ENCODE measurements around the gene MUC5B.

The MUC5B gene

GRCh38 chr11:1200611-1201191, 22.2 kb upstream of the MUC5B start:
- Histone ChIP-seq H3K4me1 (ENCODE audit: control insufficient read depth in 1 of 2, insufficient read depth in 2 of 2, low read length in 2 of 2) (peaks cover 0 to 3% of the 10 kb centered on the region in 2 donors), H3K9me3 (ENCODE audit: control insufficient read depth in 1 of 2, low read length in 2 of 2) (no peaks in the 10 kb centered on the region), H3K36me3 (ENCODE audit: control insufficient read depth in 1 of 2, insufficient read depth in 2 of 2, low read length in 2 of 2) (no peaks in the 10 kb centered on the region), H3K27ac (ENCODE audit: low read length) (no peak overlapping the region), H3K27me3 (ENCODE audit: low read depth, low read length) (no peaks in the 10 kb centered on the region), H3K4me3 (ENCODE audit: low read depth in 1 of 2, low read length in 2 of 2) (no peak overlapping the region)

- no peaks in the 10 kb centered on the region for H3K27me3 ChIP-seq (ENCODE audit: low read depth, low read length)
- H3K36me3 ChIP-seq (ENCODE audit: control insufficient read depth in 1 of 2, insufficient read depth in 2 of 2, low read length in 2 of 2): no peaks in the 10 kb centered on the region
Observed at GRCh38 chr11:1201395-1202153, 21.3 kb upstream of the MUC5B start.

GRCh38 chr11:1202154-1202775, 20.6 kb upstream of the MUC5B start:
- Histone ChIP-seq H3K27ac (ENCODE audit: low read length) (no peak overlapping the region), H3K4me1 (ENCODE audit: control insufficient read depth in 1 of 2, insufficient read depth in 2 of 2, low read length in 2 of 2) (peaks cover 0 to 3% of the 10 kb centered on the region in 2 donors), H3K27me3 (ENCODE audit: low read depth, low read length) (no peaks in the 10 kb centered on the region), H3K36me3 (ENCODE audit: control insufficient read depth in 1 of 2, insufficient read depth in 2 of 2, low read length in 2 of 2) (no peaks in the 10 kb centered on the region), H3K4me3 (ENCODE audit: low read depth in 1 of 2, low read length in 2 of 2) (no peak overlapping the region), H3K9me3 (ENCODE audit: control insufficient read depth in 1 of 2, low read length in 2 of 2) (no peaks in the 10 kb centered on the region)

More at GRCh38 chr11:1201395-1202153, 21.3 kb upstream of the MUC5B start:
- H3K9me3 ChIP-seq (ENCODE audit: control insufficient read depth in 1 of 2, low read length in 2 of 2): no peaks in the 10 kb centered on the region
- H3K4me3 ChIP-seq (ENCODE audit: low read depth in 1 of 2, low read length in 2 of 2): no peak overlapping the region
- no peak overlapping the region for H3K27ac ChIP-seq (ENCODE audit: low read length)
- H3K4me1 ChIP-seq (ENCODE audit: control insufficient read depth in 1 of 2, insufficient read depth in 2 of 2, low read length in 2 of 2): peaks cover 0 to 3% of the 10 kb centered on the region in 2 donors

- H3K4me3 ChIP-seq (ENCODE audit: low read depth in 1 of 2, low read length in 2 of 2): no peak overlapping the region
- H3K4me1 ChIP-seq (ENCODE audit: control insufficient read depth in 1 of 2, insufficient read depth in 2 of 2, low read length in 2 of 2): peaks cover 0 to 3% of the 10 kb centered on the region in 2 donors
- no peak overlapping the region for H3K27ac ChIP-seq (ENCODE audit: low read length)
- H3K27me3 ChIP-seq (ENCODE audit: low read depth, low read length): no peaks in the 10 kb centered on the region
- H3K9me3 ChIP-seq (ENCODE audit: control insufficient read depth in 1 of 2, low read length in 2 of 2): no peaks in the 10 kb centered on the region
- no peaks in the 10 kb centered on the region for H3K36me3 ChIP-seq (ENCODE audit: control insufficient read depth in 1 of 2, insufficient read depth in 2 of 2, low read length in 2 of 2)
Observed at GRCh38 chr11:1202776-1203504, 19.9 kb upstream of the MUC5B start.

- H3K27ac ChIP-seq (ENCODE audit: low read length): no peak overlapping the region
- H3K36me3 ChIP-seq (ENCODE audit: control insufficient read depth in 1 of 2, insufficient read depth in 2 of 2, low read length in 2 of 2): no peaks in the 10 kb centered on the region
- H3K4me3 ChIP-seq (ENCODE audit: low read depth in 1 of 2, low read length in 2 of 2): no peak overlapping the region
- no peaks in the 10 kb centered on the region for H3K27me3 ChIP-seq (ENCODE audit: low read depth, low read length)
- H3K9me3 ChIP-seq (ENCODE audit: control insufficient read depth in 1 of 2, low read length in 2 of 2): no peaks in the 10 kb centered on the region
- peaks cover 0 to 3% of the 10 kb centered on the region in 2 donors for H3K4me1 ChIP-seq (ENCODE audit: control insufficient read depth in 1 of 2, insufficient read depth in 2 of 2, low read length in 2 of 2)
Observed at GRCh38 chr11:1203505-1204271, 19.2 kb upstream of the MUC5B start.

GRCh38 chr11:1204381-1205101, 18.3 kb upstream of the MUC5B start:
- H3K36me3 ChIP-seq (ENCODE audit: control insufficient read depth in 1 of 2, insufficient read depth in 2 of 2, low read length in 2 of 2): no peaks in the 10 kb centered on the region
- no peaks in the 10 kb centered on the region for H3K27me3 ChIP-seq (ENCODE audit: low read depth, low read length)
- H3K4me3 ChIP-seq (ENCODE audit: low read depth in 1 of 2, low read length in 2 of 2): no peak overlapping the region
- no peaks in the 10 kb centered on the region for H3K9me3 ChIP-seq (ENCODE audit: control insufficient read depth in 1 of 2, low read length in 2 of 2)
- no peak overlapping the region for H3K27ac ChIP-seq (ENCODE audit: low read length)
- H3K4me1 ChIP-seq (ENCODE audit: control insufficient read depth in 1 of 2, insufficient read depth in 2 of 2, low read length in 2 of 2): peaks cover 0 to 3% of the 10 kb centered on the region in 2 donors

- H3K9me3 ChIP-seq (ENCODE audit: control insufficient read depth in 1 of 2, low read length in 2 of 2): no peaks in the 10 kb centered on the region
- no peak overlapping the region for H3K4me3 ChIP-seq (ENCODE audit: low read depth in 1 of 2, low read length in 2 of 2)
- no peaks in the 10 kb centered on the region for H3K36me3 ChIP-seq (ENCODE audit: control insufficient read depth in 1 of 2, insufficient read depth in 2 of 2, low read length in 2 of 2)
- H3K27ac ChIP-seq (ENCODE audit: low read length): no peak overlapping the region
- H3K4me1 ChIP-seq (ENCODE audit: control insufficient read depth in 1 of 2, insufficient read depth in 2 of 2, low read length in 2 of 2): peaks cover 0 to 3% of the 10 kb centered on the region in 2 donors
- no peaks in the 10 kb centered on the region for H3K27me3 ChIP-seq (ENCODE audit: low read depth, low read length)
Observed at GRCh38 chr11:1205121-1205986, 17.5 kb upstream of the MUC5B start.

GRCh38 chr11:1205987-1206331, 16.9 kb upstream of the MUC5B start:
- no peaks in the 10 kb centered on the region for H3K27me3 ChIP-seq (ENCODE audit: low read depth, low read length)
- H3K9me3 ChIP-seq (ENCODE audit: control insufficient read depth in 1 of 2, low read length in 2 of 2): no peaks in the 10 kb centered on the region
- no peak overlapping the region for H3K27ac ChIP-seq (ENCODE audit: low read length)
- H3K36me3 ChIP-seq (ENCODE audit: control insufficient read depth in 1 of 2, insufficient read depth in 2 of 2, low read length in 2 of 2): no peaks in the 10 kb centered on the region
- H3K4me1 ChIP-seq (ENCODE audit: control insufficient read depth in 1 of 2, insufficient read depth in 2 of 2, low read length in 2 of 2): peaks cover 0 to 3% of the 10 kb centered on the region in 2 donors
- no peak overlapping the region for H3K4me3 ChIP-seq (ENCODE audit: low read depth in 1 of 2, low read length in 2 of 2)

- no peaks in the 10 kb centered on the region for H3K27me3 ChIP-seq (ENCODE audit: low read depth, low read length)
- H3K27ac ChIP-seq (ENCODE audit: low read length): no peak overlapping the region
- no peaks in the 10 kb centered on the region for H3K36me3 ChIP-seq (ENCODE audit: control insufficient read depth in 1 of 2, insufficient read depth in 2 of 2, low read length in 2 of 2)
- peaks cover 6% of the 10 kb centered on the region in 2 donors for H3K9me3 ChIP-seq (ENCODE audit: control insufficient read depth in 1 of 2, low read length in 2 of 2)
- H3K4me1 ChIP-seq (ENCODE audit: control insufficient read depth in 1 of 2, insufficient read depth in 2 of 2, low read length in 2 of 2): peaks cover 0 to 3% of the 10 kb centered on the region in 2 donors
- no peak overlapping the region for H3K4me3 ChIP-seq (ENCODE audit: low read depth in 1 of 2, low read length in 2 of 2)
Observed at GRCh38 chr11:1206391-1207271, 16.2 kb upstream of the MUC5B start.

Measured in muscle layer of duodenum (tissue), 2 donors.